TTC549 (cell line): ENCODE measurements around the gene MAGEB1.

Experiments
- FAIRE-seq: peaks from 2 replicates; lab custom pipeline; 2012; peaks lifted over from hg19 to GRCh38; lab: Jason Lieb, UNC

MAGEB1 gene, protein sequence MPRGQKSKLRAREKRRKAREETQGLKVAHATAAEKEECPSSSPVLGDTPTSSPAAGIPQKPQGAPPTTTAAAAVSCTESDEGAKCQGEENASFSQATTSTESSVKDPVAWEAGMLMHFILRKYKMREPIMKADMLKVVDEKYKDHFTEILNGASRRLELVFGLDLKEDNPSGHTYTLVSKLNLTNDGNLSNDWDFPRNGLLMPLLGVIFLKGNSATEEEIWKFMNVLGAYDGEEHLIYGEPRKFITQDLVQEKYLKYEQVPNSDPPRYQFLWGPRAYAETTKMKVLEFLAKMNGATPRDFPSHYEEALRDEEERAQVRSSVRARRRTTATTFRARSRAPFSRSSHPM

DNA sequence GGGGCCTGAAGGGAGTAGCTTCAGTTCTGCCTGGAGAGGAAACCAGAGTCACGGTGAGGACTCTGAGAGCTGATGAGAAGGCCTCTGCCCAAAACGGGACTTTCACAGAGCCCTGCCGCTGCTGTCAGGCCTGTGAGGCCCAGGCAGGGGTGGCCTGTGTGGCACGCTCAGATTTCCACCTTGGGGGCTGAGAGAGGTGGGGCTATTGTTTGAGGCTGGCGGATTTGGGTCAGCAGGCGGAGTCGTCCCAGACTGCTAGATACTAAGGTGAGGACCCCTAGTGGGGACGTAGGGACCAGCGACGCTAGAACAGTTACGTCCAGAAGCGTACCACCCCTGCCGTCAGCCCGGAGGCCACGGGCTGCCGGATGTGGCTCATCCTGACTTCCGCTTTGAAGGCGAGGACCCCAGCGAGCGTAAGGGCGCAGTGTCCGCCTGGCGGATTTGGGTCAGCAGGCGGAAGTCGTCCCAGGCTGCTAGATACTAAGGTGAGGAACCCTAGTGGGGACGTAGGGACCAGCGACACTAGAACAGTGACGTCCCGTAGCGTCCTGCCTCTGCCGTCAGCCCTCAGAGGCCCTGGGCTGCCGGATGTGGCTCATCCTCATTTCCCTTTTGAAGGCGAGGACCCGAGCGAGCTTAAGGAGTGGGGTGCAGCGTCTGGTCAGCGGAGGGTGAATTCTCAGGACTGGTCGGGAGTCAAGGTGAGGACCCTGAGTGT lies at the start of gene MAGEB1:
Gene MAGEB1, plus strand, starts transcription at position 378 of the 721 bp plus-strand sequence. CDS start 3,348 bp downstream, outside the sequence.
- FAIRE-seq, result no peak

DNA sequence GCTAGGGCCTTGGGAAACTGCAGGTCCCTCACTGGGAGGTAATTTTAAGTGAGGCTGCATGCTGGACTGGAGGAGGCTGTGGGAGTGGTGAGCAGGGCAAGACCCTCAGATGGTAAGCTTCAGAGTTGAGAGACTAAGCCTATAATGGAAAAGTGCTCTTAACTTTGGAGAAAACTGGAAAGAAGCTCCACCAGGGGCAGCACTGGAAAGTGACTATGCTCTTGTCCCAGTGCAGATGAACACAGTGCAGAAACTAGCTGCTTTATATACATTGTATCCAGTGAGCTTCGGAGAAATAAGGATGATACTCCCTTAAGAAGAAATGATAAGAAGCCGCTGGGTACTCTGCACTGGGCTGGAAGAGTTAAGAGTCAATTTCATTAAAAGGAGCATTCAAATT lies 34.8 kb upstream of the MAGEB1 start:
- FAIRE-seq, result no peak

DNA sequence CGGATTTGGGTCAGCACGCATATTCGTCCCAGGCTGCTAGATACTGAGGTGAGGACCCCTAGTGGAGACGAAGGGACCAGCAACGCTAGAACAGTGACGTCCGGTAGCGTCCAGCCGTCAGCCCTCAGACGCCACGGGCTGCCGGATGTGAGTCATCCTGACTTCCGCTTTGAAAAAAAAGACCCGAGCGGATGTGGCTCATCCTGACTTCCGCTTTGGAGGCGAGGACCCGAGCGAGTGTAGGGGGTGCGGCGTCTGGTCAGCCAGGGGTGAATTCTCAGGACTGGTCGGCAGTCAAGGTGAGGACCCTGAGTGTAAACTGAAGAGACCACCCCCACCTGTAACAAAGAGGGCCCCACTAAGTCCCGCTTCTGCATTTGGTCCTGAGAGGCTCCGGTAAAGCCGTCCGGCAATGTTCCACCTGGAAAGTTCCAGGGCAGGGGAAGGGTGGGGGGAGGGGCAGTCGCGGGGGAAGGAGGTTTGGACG lies 31.5 kb upstream of the MAGEB1 start, which contains the start of gene MAGEB2:
Gene MAGEB2, plus strand, starts transcription at position 207 of the 487 bp plus-strand sequence. CDS start 3,018 bp downstream, outside the sequence.
- FAIRE-seq, result no peak

DNA sequence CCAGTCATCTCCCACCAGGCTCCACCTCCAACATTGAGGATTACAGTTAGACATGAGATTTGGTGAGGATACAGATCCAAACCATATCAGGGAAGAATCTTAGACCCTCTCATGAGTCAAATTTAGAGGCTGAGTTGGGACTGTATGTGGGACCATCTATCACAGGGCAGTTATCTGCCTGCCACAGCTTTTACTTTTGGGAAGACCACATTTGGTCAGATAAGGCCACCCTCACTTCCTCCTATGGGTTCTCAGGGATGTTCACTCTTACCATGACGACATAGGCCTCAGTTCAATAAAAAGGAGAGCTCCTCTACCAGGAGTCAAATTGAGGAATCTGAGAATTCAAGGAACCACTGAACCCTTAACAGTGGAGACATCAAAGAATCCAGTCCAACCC lies 29.5 kb upstream of the MAGEB1 start:
- no peak for FAIRE-seq

DNA sequence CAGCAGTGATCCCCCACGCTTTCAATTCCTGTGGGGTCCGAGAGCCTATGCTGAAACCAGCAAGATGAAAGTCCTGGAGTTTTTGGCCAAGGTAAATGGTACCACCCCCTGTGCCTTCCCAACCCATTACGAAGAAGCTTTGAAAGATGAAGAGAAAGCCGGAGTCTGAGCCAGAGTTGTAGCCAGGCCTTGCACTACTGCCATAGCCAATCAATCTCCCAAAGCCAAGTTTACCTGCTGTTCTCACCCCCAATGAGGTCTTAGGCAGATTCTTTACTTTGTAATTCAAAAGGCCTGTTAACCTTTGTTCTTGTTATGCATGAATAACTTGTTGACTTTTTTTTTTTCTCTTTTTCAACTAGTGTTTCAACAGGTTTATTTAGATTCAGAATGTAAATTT lies 27.6 kb upstream of the MAGEB1 start:
- no peak for FAIRE-seq

DNA sequence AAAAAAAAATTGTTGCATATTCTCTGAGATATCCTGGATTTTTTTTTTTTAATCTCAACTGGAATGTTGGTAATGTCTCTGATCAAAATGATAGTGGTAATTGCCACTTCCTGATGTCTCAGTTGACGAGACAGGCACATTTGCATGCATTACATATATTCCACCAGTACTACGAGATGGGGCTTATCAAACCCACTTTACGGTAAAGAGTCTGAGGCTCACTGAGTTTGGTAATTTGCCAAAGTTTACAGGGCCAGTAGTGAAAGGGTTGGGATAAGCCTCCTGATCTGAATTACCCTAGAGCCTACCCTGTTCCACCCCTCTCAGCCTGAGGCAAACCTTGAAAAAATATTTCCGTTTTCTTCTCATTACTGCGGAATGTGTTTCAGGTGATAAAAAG lies 26.3 kb upstream of the MAGEB1 start:
- no peak for FAIRE-seq

DNA sequence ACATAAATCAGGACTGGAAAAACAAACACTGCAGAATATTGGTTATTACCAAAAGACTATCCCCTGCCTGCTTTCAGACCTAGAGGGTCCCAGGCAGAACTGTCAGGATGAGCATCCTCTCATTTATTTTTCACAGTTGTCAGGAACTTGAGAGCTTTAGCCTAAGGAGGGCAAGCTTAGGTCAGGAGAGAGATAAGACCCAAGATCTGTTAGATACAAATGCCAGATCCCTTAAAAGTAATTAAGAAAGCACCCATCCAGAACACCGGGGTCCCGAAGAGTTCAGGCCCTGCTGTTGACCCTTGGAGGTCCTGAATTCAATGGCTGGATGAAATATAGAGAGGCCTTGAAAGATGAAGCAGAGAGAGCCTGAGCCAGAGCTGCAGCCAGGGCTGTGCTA lies 22.4 kb upstream of the MAGEB1 start:
- FAIRE-seq, result no peak

DNA sequence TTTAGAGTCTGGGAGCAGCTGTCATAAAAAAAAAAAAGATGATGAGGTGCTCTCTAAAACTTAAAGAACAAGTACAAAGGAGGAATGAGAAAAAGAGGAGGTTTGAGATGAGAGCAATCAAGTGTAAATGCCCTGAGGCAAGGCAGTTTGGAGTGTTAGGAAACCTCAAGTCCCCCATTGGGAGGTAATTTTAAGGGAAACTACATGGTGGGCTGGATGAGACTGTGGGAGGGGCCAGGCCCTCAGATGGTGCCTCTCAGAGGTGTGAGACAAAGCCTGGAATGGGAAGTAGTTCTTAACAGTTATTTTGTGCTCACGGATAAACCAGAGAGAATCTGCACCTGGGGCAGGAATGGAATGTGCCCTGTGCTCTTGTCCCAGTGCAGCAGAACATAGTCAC lies 18.4 kb upstream of the MAGEB1 start:
- FAIRE-seq, result no peak

DNA sequence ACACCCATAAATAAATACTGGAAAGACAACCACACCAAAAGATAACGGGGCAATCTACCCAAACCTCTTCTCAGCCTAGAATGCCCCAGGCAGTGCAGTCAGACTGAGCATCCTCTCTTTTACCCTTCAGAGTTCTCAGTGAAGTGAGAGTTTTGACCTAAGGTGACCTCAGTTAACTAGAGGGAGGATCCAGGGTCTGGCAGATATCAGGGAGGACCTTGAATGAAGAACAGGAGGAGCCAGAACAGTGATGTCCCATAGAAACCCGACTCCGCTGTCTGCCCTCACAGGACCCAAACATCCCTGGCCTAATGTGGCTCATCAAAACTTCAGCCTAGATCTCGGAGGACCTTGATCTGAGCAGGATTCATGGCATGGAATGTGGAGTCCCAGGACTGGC lies 16.6 kb upstream of the MAGEB1 start, which contains the start of gene MAGEB3:
Gene MAGEB3, plus strand, starts transcription at position 263 of the 400 bp plus-strand sequence. CDS start 5,268 bp downstream, outside the sequence.
- no peak for FAIRE-seq

DNA sequence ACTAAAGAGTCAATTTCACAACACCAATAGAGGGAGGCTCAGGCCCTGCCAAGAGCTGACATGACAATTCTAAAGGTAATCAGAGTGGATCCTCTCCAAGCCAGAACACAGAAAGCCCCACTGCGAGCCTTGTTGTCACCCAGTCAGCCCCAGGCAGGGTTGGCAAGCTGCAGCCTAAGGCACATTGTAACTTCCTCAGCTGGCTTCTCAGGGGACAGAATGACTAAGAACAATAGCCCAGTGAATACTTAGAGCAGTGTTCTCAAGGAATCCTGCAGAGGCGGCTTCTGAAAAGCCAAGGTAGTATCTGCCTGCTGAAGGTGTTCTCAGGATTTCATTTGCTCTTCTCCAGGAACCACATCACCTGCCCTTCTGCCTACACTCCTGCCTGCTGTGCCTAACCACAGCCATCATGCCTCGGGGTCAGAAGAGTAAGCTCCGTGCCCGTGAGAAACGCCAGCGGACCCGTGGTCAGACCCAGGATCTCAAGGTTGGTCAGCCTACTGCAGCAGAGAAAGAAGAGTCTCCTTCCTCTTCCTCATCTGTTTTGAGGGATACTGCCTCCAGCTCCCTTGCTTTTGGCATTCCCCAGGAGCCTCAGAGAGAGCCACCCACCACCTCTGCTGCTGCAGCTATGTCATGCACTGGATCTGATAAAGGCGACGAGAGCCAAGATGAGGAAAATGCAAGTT lies 5.1 kb upstream of the MAGEB1 start, which contains the start of gene MAGEB4:
Gene MAGEB4, plus strand, starts transcription at position 277 of the 692 bp plus-strand sequence. Its CDS starts 136 bp downstream, at position 413.
- FAIRE-seq, result no peak

DNA sequence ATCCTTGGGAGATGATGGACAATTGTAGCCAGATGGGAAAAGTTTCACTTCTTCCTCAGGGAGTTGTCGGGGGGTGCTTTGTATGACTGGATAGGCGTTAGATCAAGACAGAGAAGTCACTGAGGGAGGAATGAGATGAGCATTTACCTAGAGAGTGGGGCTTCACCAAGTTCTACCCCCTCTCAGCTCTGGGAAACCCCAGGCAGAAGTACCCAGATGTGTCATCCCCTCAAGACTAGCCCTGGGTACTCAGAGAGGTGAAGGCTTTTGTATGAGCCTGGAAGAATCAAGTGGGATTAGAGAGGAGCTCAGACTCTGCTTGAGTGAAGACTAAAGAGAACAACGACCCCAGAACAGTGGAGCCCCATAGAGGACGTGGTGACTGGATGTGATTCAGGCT lies 1.9 kb downstream of the MAGEB1 start:
- no peak for FAIRE-seq

DNA sequence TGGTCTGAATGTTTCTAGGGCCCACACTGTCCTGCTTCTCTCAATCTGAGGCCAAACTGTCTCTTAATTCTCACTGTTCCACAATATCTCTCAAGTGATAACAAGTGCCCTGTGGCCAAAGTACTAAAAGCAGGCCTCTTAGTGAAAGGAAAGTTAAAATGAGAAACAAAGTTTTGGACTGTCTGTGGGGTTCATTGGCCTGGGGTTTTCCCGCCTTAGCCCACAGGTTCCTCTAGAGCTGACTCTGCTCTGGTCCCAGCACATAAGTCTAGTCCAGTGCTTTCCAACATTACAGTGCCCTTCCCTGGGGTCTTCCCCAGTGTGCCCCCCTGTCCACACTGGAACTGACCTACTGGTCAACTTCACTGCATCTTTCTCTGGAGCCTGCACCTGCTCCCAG lies 6.3 kb downstream of the MAGEB1 start:
- FAIRE-seq, result no peak

DNA sequence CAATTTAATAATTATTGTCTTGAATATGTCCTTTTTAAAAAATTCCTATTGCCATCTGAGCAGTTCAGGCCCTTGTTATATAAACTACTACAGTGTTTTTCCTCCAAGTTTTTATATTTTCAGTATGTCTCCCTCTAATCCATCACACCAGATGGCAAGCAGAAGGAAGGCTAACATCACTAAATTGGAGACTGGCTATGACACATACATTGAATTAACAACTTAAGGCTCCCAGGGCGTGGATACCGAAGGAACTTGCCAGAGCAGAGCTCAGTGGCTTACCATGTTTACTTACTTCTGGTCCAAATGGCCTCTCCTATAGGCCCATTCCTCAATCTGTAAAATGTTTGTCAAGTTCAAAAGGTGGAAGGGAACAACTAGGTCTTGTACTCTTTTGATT lies 13.0 kb downstream of the MAGEB1 start:
- no peak for FAIRE-seq

DNA sequence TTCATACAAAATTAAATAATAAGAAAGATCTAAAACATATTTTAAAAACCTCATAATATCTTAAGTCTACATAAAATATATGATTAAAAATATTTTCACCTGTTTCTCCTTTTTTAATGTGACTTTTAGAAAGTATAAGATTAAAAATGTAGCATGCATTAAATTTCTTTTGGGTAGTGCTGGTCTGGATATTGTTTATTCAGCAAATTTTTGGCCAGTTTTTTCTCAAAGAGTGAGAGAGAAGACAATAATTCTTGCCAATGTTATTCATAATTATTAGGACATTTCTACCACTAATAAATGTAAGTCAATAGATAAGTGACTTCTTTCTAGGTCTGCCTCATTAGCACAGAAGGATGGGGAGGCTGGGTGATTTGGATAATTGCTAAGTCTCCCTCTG lies 14.1 kb downstream of the MAGEB1 start:
- no peak for FAIRE-seq

DNA sequence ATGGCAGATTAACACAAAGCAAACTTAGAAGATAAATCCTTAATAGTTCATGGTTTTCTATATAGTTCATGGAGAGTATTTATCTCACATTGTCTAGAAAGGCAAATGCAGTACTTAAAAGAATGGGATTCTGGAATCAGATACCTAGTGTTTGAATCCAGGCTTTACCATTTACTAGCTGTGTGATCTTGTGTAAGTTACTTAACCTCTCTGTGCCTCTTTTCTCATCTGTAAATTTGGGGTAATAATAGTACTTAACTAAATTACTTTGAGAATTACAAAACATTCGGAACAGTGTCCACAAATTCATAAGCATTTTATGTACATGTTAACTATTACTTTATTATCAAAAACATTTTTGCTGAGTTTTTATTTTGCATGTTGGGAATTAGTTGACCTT lies 15.8 kb downstream of the MAGEB1 start:
- FAIRE-seq, result no peak

DNA sequence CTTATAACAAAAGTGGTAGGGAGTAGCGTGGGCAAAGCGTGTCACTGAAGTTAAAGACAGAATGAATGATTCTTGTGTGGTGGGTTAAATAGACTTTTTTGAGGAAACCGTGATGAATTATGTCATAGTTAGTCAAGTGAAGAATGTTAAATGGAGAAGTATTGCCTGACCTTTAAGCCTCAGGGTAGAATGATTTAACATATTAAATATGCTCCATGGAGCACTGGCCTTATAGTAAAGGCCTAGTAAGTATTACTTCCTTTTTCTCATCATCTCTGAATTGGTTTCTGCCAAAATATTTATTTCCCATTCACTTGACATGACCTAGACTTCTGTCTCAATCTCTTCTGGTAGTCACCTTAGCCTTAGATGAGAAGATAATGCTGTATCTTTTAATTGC lies 23.7 kb downstream of the MAGEB1 start:
- FAIRE-seq, result no peak

DNA sequence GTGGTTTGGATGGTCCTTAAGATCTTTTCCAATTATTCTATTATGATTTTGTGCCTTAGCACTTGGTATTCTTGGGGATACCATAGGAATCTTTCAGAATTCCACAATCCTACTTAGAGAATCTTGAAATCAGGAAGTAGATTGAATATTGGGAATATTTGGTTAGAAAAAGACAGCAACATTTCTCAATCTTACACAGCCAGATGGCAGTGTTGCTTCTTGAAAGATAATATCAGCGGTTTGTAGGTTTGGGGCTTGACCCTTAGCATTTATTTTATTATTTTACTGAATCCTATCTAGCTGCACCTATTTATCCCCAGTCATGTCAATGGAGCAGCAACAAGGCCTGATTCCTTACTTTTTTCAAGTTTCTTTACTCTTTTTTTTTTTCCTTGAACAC lies 28.6 kb downstream of the MAGEB1 start:
- no peak for FAIRE-seq

DNA sequence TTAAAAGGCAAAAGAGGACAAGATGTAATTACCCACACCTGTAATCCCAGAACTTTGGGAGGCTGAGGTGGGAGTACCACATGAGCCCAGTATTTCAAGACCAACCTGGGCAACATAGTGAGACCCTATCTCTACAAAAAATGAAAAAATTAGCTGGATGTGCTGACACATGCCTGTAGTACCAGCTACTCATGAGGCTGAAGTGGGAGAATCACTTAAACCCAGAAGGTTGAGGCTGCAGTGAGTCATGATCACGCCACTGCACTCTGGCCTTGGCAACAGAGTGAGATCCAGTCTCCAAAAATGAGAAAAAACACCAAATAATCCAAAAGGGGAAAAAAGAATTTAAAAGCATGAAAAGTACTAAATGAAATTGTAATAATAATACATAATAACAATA lies 31.4 kb downstream of the MAGEB1 start:
- no peak for FAIRE-seq

DNA sequence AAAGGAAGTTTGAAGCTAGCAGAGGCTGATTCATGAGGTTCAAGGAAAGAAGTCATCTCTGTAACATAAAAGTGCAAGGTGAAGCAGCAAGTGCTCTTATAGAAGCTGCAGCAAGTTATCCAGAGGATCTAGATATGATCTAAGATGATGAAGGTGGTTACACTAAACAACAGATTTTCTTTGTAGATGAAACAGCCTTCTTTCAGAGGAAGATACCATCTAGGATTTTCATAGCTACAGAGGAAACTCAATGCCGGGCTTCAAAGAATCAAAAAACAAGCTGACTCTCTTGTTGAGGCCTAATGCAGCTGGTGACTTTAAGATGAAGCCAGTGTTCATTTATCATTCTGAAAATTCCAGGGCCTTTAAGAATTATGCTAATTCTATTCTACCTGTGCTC lies 33.5 kb downstream of the MAGEB1 start:
- FAIRE-seq, result no peak

DNA sequence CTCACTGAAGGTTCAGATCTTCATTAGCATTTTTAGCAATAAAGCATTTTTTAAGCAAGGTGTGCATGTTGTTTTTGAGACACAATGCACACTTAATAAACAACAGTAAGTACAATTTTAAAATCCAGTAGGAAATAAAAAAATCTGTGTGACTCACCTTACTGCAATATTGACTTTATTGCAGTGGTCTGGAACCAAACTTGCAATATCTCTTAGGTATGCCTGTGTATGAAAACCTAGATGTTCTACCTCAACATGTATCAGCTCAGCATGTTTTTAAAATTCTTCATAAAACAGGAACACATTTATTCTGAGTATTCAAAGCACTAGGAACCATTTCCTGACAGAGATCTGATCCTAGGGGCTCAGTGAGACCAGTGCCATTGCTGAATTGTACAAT lies 35.6 kb downstream of the MAGEB1 start:
- FAIRE-seq, result no peak

DNA sequence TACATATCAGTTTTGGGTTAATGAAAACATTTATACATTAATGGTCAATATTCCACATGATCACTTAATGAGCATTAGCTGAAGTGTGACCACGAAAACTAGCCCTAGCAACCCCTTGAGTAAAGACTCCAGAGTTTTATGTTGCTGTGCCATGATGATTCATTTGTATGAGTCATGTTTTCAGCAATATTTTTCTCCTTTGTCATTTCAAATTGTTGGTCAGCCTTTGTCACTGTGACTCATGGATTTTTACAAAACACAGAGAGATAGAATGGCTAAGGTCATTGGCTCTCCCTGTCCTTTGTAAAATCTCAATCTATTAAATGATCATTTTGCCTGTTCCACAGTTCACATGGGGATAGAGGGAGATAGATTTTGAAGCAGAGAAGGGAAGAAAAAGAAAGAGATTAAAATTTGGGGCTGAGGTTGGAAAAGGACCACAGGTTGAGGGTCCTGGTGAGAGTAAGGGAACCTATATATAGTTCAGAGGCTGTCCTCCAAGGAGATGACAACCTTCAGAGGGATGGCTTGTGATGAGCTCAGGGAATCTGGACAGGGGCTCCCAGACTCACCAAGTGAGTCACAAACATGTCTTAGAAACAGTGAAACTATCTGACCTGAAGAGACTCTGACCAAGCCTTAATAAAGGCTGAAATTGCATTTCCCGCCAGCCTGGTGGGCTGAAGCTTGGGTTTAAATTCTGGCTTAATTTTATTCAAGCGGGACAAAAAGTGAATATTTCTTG lies 36.7 kb downstream of the MAGEB1 start:
- no peak for FAIRE-seq
